CD4-positive, alpha-beta T cell treated with Interleukin-12 subunit alpha and Interleukin-12 subunit beta, for 1 hour (primary cell): ENCODE results near the gene CRTC1.

Experiments
- DNase-seq: peaks from one replicate; pipeline ENCODE4 v3.0.0-alpha.2; 2020

Gene CRTC1

GRCh38 chr19:18683109-18683957, at the start of gene CRTC1:
Gene CRTC1 (plus strand): TSS chr19:18683680. CDS start chr19:18683703, 23 bp downstream.
- DNase-seq, result peak; percentile 94

GRCh38 chr19:18634612-18635297, 48.7 kb upstream of the CRTC1 start:
- no peak for DNase-seq

- DNase-seq, result no peak
Observed at GRCh38 chr19:18635831-18636182, 47.7 kb upstream of the CRTC1 start.

- DNase-seq, result peak; percentile 98
Observed at GRCh38 chr19:18636183-18636968, 47.1 kb upstream of the CRTC1 start.

- DNase-seq, result no peak
Observed at GRCh38 chr19:18636969-18637629, 46.4 kb upstream of the CRTC1 start, which contains the start of gene KLHL26. Gene KLHL26 (plus strand): TSS chr19:18637028. CDS start chr19:18637055, 27 bp downstream.

- DNase-seq, result no peak
Observed at GRCh38 chr19:18637673-18638630, 45.5 kb upstream of the CRTC1 start.

- DNase-seq, result no peak
Observed at GRCh38 chr19:18639706-18640243, 43.7 kb upstream of the CRTC1 start.

- DNase-seq, result no peak
Observed at GRCh38 chr19:18644196-18645034, 39.1 kb upstream of the CRTC1 start.

- no peak for DNase-seq
Observed at GRCh38 chr19:18645035-18645511, 38.4 kb upstream of the CRTC1 start.

- no peak for DNase-seq
Observed at GRCh38 chr19:18646535-18647370, 36.7 kb upstream of the CRTC1 start.

- no peak for DNase-seq
Observed at GRCh38 chr19:18647371-18647767, 36.1 kb upstream of the CRTC1 start.

- no peak for DNase-seq
Observed at GRCh38 chr19:18647807-18648206, 35.7 kb upstream of the CRTC1 start.

GRCh38 chr19:18648973-18649315, 34.5 kb upstream of the CRTC1 start:
- DNase-seq, result no peak

- no peak for DNase-seq
Observed at GRCh38 chr19:18649371-18650020, 34.0 kb upstream of the CRTC1 start.

GRCh38 chr19:18650021-18650390, 33.5 kb upstream of the CRTC1 start:
- DNase-seq, result no peak

- DNase-seq, result no peak
Observed at GRCh38 chr19:18650468-18651041, 32.9 kb upstream of the CRTC1 start.

- no peak for DNase-seq
Observed at GRCh38 chr19:18651300-18651699, 32.2 kb upstream of the CRTC1 start.

- DNase-seq, result no peak
Observed at GRCh38 chr19:18651733-18652132, 31.7 kb upstream of the CRTC1 start.

- no peak for DNase-seq
Observed at GRCh38 chr19:18653853-18654252, 29.6 kb upstream of the CRTC1 start.
